H9 (cell line): Measurements from ENCODE around the gene NFATC1. TPM values are rescaled to one million over a fixed set of nuclear protein-coding genes. Genes with fewer than 3 reads are reported as not detected.

ENCODE experiments used
- DNase-seq: peaks from one replicate; pipeline ENCODE4 v3.0.0-alpha.2; 2017
- H2AFZ ChIP-seq: one replicate; pipeline ENCODE4 v1.6.1; 2013; ENCODE audit warnings: mild to moderate bottlenecking, low read length, control low read depth, moderate library complexity
- H2AK5ac ChIP-seq: 2 replicates; pipeline ENCODE4 v1.6.1; 2013; ENCODE audit warnings: low read length, control low read depth, mixed read lengths; ENCODE audit not compliant: insufficient read length
- H2BK120ac ChIP-seq: one replicate; pipeline ENCODE4 v1.6.1; 2013; ENCODE audit warnings: low read depth, mild to moderate bottlenecking, low read length, control low read depth, inconsistent platforms; ENCODE audit not compliant: poor library complexity, severe bottlenecking
- H2BK12ac ChIP-seq: 2 replicates; pipeline ENCODE4 v1.6.1; 2013; ENCODE audit warnings: low read length, control low read depth, mixed read lengths, low read depth; ENCODE audit not compliant: insufficient read length
- H2BK15ac ChIP-seq: 2 replicates; pipeline ENCODE4 v1.6.1; 2013; ENCODE audit warnings: low read depth, low read length, control low read depth
- H2BK20ac ChIP-seq: one replicate; pipeline ENCODE4 v1.6.1; 2013; ENCODE audit warnings: low read depth, mild to moderate bottlenecking, low read length, control low read depth, inconsistent platforms; ENCODE audit not compliant: poor library complexity, severe bottlenecking
- H2BK5ac ChIP-seq: 2 replicates; pipeline ENCODE4 v1.6.1; 2013; ENCODE audit warnings: low read length, control low read depth, mixed read lengths; ENCODE audit not compliant: insufficient read length
- H3K14ac ChIP-seq: 2 replicates; pipeline ENCODE4 v1.6.1; 2013; ENCODE audit warnings: low read length, control low read depth; ENCODE audit not compliant: insufficient read depth
- H3K18ac ChIP-seq: 2 replicates; pipeline ENCODE4 v1.6.1; 2013; ENCODE audit warnings: low read depth, mild to moderate bottlenecking, mixed read lengths, low read length, control low read depth; ENCODE audit not compliant: insufficient read length
- H3K23ac ChIP-seq: 2 replicates; pipeline ENCODE4 v1.6.1; 2013; ENCODE audit warnings: low read length, control low read depth, mixed read lengths, low read depth; ENCODE audit not compliant: insufficient read length
- H3K23me2 ChIP-seq: 2 replicates; pipeline ENCODE4 v1.6.1; 2013; ENCODE audit warnings: low read depth, mild to moderate bottlenecking, mixed read lengths, low read length, control low read depth; ENCODE audit not compliant: insufficient read length, poor library complexity, severe bottlenecking
- H3K27ac ChIP-seq: 2 replicates; pipeline ENCODE4 v1.5.1; 2013; ENCODE audit warnings: low read length, control low read depth, mixed read lengths, low read depth; ENCODE audit not compliant: insufficient read length
- H3K27me3 ChIP-seq: 2 replicates; pipeline ENCODE4 v1.6.1; 2013; ENCODE audit warnings: low read length, control low read depth, inconsistent platforms; ENCODE audit not compliant: insufficient read depth
- H3K4ac ChIP-seq: 2 replicates; pipeline ENCODE4 v1.6.1; 2013; ENCODE audit warnings: low read depth, mild to moderate bottlenecking, control low read depth, inconsistent platforms, low read length, moderate library complexity
- H3K4me1 ChIP-seq: 2 replicates; pipeline ENCODE4 v1.6.1; 2013; ENCODE audit warnings: low read length, control low read depth, inconsistent platforms; ENCODE audit not compliant: insufficient read depth
- H3K4me2 ChIP-seq: 2 replicates; pipeline ENCODE4 v1.6.1; 2013; ENCODE audit warnings: low read length, control low read depth, mixed read lengths; ENCODE audit not compliant: insufficient read length, insufficient read depth
- H3K56ac ChIP-seq: 2 replicates; pipeline ENCODE4 v1.6.1; 2013; ENCODE audit warnings: low read depth, mild to moderate bottlenecking, mixed read lengths, low read length, control low read depth; ENCODE audit not compliant: insufficient read length
- H3K79me1 ChIP-seq: 2 replicates; pipeline ENCODE4 v1.6.1; 2013; ENCODE audit warnings: low read depth, mild to moderate bottlenecking, moderate library complexity, low read length, control low read depth, inconsistent platforms; ENCODE audit not compliant: insufficient read depth, poor library complexity, severe bottlenecking
- H3K79me2 ChIP-seq: 2 replicates; pipeline ENCODE4 v1.6.1; 2013; ENCODE audit warnings: low read length, control low read depth, inconsistent platforms; ENCODE audit not compliant: insufficient read depth
- H3K9ac ChIP-seq: 2 replicates; pipeline ENCODE4 v1.6.1; 2013; ENCODE audit warnings: low read length, control low read depth, mixed read lengths; ENCODE audit not compliant: insufficient read length; ENCODE audit errors: extremely low read depth
- H3K9me3 ChIP-seq: one replicate; pipeline ENCODE4 v1.6.1; 2013; ENCODE audit warnings: low read depth, low read length, inconsistent platforms; ENCODE audit not compliant: control insufficient read depth
- H3T11ph ChIP-seq: one replicate; pipeline ENCODE4 v1.6.1; 2013; ENCODE audit warnings: mild to moderate bottlenecking, low read length, control low read depth, inconsistent platforms
- H4K20me1 ChIP-seq: one replicate; pipeline ENCODE4 v1.6.1; 2013; ENCODE audit not compliant: control insufficient read depth, insufficient read length, insufficient read depth
- H4K5ac ChIP-seq: 2 replicates; pipeline ENCODE4 v1.6.1; 2013; ENCODE audit warnings: low read depth, mild to moderate bottlenecking, mixed read lengths, low read length, control low read depth; ENCODE audit not compliant: insufficient read length
- H4K8ac ChIP-seq: replicated peaks from 2 replicates; pipeline ENCODE4 v1.6.1; 2013; ENCODE audit warnings: low read length, control low read depth, mixed read lengths, low read depth; ENCODE audit not compliant: insufficient read length
- H4K91ac ChIP-seq: 2 replicates; pipeline ENCODE4 v1.6.1; 2013; ENCODE audit warnings: low read depth, mild to moderate bottlenecking, moderate library complexity, mixed read lengths, low read length, control low read depth; ENCODE audit not compliant: insufficient read length
- H3K27ac Mint-ChIP-seq, 3 experiments: 2 replicates in 2 of 3; 3 replicates in 1 of 3; pipeline ENCODE4 v1.8.0; 2020 to 2021; ENCODE audit warnings: mixed read lengths in 3 of 3, mild to moderate bottlenecking in 1 of 3, moderate library complexity in 1 of 3
- H3K27me3 Mint-ChIP-seq: 2 replicates; pipeline ENCODE4 v1.8.0; 2021; ENCODE audit warnings: low read depth, mild to moderate bottlenecking, moderate library complexity, mixed read lengths
- H3K36me3 Mint-ChIP-seq, 3 experiments: 2 replicates in 2 of 3; 3 replicates in 1 of 3; pipeline ENCODE4 v1.8.0; 2020 to 2021; ENCODE audit warnings: low read depth in 3 of 3, mixed read lengths in 3 of 3; ENCODE audit not compliant: insufficient read depth in 1 of 3
- H3K4me1 Mint-ChIP-seq, 2 experiments: 2 replicates each; pipeline ENCODE4 v1.8.0; 2020; ENCODE audit warnings: mixed read lengths in 2 of 2
- H3K4me3 Mint-ChIP-seq, 2 experiments: 2 replicates in 1 of 2; 3 replicates in 1 of 2; pipeline ENCODE4 v1.8.0; 2020 to 2021; ENCODE audit warnings: mild to moderate bottlenecking in 2 of 2, mixed read lengths in 2 of 2, moderate library complexity in 1 of 2
- H3K9me3 Mint-ChIP-seq, 2 experiments: 2 replicates in 1 of 2; 3 replicates in 1 of 2; pipeline ENCODE4 v1.8.0; 2020; ENCODE audit warnings: mild to moderate bottlenecking in 2 of 2, mixed read lengths in 2 of 2, moderate library complexity in 1 of 2
- WGBS: extraction: QIAGEN DNeasy Blood & Tissue Kit; methylation state at CpG from one replicate; pipeline ENCODE4 v1.1.7; 2013; ENCODE audit warnings: missing lambda C conversion rate, low lambda C conversion rate, mixed read lengths; ENCODE audit not compliant: insufficient read length; ENCODE audit errors: extremely low coverage; 5-methylcytosine and 5-hydroxymethylcytosine counted together
- total RNA-seq: library from RNA; stranded (reverse); gene quantifications from 2 replicates; pipeline ENCODE4 v1.2.1, GENCODE V29; 2021
- TF ChIP-seq, protein P1 (sequence below): fragments of 200-600 bp; sonication (generic); conservative IDR thresholded peaks from 3 replicates; pipeline ENCODE4 v1.8.0; 2021; ENCODE audit warnings: antibody characterized with exemption, mild to moderate bottlenecking

The NFATC1 gene
- total RNA-seq, 1 experiment from 2014 or later = 5.5 TPM

DNA sequence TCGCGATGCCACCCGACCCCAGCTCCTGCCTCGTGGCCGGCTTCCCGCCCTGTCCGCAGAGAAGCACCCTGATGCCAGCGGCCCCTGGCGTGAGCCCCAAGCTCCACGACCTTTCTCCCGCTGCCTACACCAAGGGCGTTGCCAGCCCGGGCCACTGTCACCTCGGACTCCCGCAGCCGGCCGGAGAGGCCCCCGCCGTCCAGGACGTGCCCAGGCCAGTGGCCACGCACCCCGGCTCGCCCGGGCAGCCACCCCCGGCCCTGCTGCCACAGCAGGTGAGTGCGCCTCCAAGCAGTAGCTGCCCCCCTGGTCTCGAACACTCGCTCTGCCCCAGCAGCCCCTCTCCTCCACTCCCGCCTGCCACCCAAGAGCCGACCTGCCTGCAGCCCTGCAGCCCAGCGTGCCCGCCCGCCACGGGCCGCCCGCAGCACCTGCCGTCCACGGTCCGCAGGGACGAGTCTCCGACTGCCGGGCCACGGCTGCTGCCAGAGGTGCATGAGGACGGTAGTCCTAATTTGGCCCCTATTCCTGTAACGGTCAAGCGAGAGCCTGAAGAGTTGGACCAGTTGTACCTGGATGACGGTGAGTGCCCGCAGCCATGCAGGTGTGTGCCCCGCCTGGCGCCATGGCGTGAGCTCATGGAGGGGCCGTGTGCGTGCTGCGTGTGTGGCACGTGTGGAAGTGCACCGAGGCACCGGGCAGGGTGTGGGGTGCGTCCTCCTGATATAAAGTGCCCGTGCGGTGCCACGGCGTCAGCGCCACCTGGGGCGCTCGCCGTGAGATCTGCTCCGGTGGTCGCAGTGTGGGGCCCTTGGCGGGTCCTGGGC lies 90.8 kb downstream of the NFATC1 start:
- no peak overlapping the region for H3K27ac ChIP-seq
- Mint-ChIP-seq H3K4me1 (peaks cover 4 to 8% of the 10 kb centered on the region in 2 experiments; a peak in 2 of 4 replicates), H3K27me3 (no peaks in the 10 kb centered on the region; the same call in 1 of the 2 replicates), H3K36me3 (no peaks in the 10 kb centered on the region), H3K4me3 (no peak overlapping the region), H3K9me3 (no peaks in the 10 kb centered on the region), H3K27ac (no peak overlapping the region)
- H2BK120ac ChIP-seq = no peak overlapping the region
- H2BK12ac ChIP-seq = no peak overlapping the region
- no peak overlapping the region for H4K8ac ChIP-seq
- H3K14ac ChIP-seq = no peak overlapping the region; the same call in 1 of the 2 replicates
- H3K18ac ChIP-seq = no peak overlapping the region
- H4K20me1 ChIP-seq = peaks cover 3% of the 10 kb centered on the region
- no peaks in the 10 kb centered on the region for H3K23me2 ChIP-seq
- H3K23ac ChIP-seq = no peak overlapping the region
- H2AK5ac ChIP-seq = no peak overlapping the region
- no peak overlapping the region for H3K4ac ChIP-seq
- no peak for DNase-seq
- no peak overlapping the region for H2BK15ac ChIP-seq
- H3K27me3 ChIP-seq = no peaks in the 10 kb centered on the region
- H3K9me3 ChIP-seq = no peaks in the 10 kb centered on the region
- no peak overlapping the region for H3T11ph ChIP-seq
- no peak overlapping the region for H3K4me2 ChIP-seq
- H4K5ac ChIP-seq = no peak overlapping the region
- no peak overlapping the region for H4K91ac ChIP-seq
- TF ChIP-seq, protein P1, sequence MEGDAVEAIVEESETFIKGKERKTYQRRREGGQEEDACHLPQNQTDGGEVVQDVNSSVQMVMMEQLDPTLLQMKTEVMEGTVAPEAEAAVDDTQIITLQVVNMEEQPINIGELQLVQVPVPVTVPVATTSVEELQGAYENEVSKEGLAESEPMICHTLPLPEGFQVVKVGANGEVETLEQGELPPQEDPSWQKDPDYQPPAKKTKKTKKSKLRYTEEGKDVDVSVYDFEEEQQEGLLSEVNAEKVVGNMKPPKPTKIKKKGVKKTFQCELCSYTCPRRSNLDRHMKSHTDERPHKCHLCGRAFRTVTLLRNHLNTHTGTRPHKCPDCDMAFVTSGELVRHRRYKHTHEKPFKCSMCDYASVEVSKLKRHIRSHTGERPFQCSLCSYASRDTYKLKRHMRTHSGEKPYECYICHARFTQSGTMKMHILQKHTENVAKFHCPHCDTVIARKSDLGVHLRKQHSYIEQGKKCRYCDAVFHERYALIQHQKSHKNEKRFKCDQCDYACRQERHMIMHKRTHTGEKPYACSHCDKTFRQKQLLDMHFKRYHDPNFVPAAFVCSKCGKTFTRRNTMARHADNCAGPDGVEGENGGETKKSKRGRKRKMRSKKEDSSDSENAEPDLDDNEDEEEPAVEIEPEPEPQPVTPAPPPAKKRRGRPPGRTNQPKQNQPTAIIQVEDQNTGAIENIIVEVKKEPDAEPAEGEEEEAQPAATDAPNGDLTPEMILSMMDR = no peak
- no peaks in the 10 kb centered on the region for H3K79me1 ChIP-seq
- H2BK5ac ChIP-seq = no peak overlapping the region
- H2AFZ ChIP-seq = no peak overlapping the region
- WGBS = no CpG with 5 or more reads among the region's 69 CpGs
- H3K9ac ChIP-seq = no peak overlapping the region
- H3K79me2 ChIP-seq = no peaks in the 10 kb centered on the region
- no peak overlapping the region for H2BK20ac ChIP-seq
- no peak overlapping the region for H3K56ac ChIP-seq
- H3K4me1 ChIP-seq = no peaks in the 10 kb centered on the region
